Retina (tissue), 1 donor: ENCODE measurements around the gene AREG.

Experiments
- DNase-seq: peaks from one replicate; pipeline ENCODE4 v3.0.0-alpha.2; 2016

The AREG gene

DNA sequence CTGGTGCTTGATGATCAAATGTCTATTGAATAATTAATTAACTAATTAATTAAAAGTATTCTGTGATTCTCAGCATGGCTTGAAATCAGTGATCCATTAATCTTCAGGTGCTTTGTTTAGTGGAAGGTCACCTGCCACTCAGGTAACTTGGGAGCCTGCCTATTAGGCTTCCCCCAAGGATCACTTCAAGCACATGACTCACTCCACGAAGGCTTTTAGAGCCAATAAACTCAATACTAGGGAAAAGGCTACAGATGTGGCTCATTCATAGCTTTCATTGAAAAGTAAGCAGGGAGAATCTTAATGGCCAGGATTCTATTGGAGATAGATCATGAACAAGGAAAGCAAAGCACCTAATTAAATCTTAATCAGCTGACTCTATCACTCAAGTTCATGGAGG, 21.3 kb downstream of the AREG start:
- DNase-seq, result no peak

DNA sequence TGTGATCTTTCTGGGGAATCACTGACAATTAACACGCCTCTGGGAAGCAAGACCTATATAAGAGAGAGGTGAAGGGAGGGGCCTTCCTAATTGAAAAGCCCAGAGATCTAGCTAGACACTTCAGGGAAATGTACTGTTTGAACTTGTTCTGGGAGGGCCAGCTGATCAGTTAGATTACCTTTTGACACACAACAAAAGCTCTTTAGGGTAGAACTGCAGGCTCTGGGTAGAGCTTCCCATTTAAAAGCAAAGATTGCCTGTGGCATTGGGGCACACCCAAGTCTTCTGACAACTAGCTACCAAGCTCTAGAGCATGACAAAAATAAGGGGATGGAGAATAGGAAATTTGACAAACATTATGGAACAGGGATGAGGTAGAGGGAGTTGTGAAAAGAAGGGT, 26.3 kb downstream of the AREG start:
- DNase-seq, result no peak

GRCh38 chr4:74473155-74473811, 28.3 kb downstream of the AREG start:
- DNase-seq, result no peak

- DNase-seq, result no peak
These were observed 29.6 kb downstream of the AREG start for GRCh38 chr4:74474345-74475090.

GRCh38 chr4:74475091-74475800, 30.3 kb downstream of the AREG start:
- DNase-seq, result no peak

DNA sequence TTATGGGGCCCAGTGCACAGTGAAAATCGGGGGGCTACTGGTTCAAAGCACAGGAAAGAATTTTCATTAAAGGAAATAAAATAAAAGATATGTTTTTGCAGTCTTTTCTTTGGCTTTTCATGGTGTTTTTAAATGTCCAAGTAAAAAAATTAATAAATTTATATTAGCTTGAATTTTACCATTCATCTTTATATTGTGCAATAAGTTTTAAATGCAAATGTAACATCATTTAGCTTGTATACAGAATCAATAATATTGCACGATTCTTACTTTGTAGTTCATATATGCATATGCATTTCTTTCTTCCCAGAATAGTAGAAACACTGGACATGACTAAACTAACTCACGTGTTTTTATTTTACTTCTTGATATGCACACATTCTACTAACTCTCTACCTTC, 31.0 kb downstream of the AREG start:
- DNase-seq, result no peak

- no peak for DNase-seq
These were observed 34.1 kb downstream of the AREG start for GRCh38 chr4:74479009-74479408.

- no peak for DNase-seq
These were observed 35.3 kb downstream of the AREG start for GRCh38 chr4:74480267-74480666.

GRCh38 chr4:74481891-74482609, 37.1 kb downstream of the AREG start:
- DNase-seq, result no peak

- no peak for DNase-seq
These were observed 38.4 kb downstream of the AREG start for GRCh38 chr4:74483226-74483911.

GRCh38 chr4:74486905-74487304, 42.0 kb downstream of the AREG start:
- DNase-seq, result no peak

GRCh38 chr4:74487771-74488170, 42.8 kb downstream of the AREG start:
- no peak for DNase-seq

- DNase-seq, result no peak
These were observed 45.8 kb downstream of the AREG start for GRCh38 chr4:74490736-74491135.

GRCh38 chr4:74499986-74500781, 55.2 kb downstream of the AREG start:
- DNase-seq, result no peak

DNA sequence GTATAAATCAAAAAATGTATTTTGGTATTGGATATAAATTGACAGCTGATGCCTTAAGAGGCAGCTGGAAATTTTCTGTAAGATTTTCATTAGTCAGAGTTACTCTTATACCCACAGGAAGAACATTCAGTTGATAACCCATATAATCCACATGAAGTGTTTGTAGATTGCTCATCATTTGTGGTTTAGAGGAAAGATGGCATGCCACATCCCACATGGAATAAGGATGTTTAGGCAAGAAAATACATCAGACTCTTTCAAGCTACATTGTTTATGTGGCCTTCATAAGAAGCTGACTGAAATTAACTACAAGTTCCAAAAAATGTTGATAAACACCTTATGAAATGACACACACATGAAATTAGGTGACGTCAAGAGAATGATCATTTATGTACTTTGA, 56.6 kb downstream of the AREG start:
- DNase-seq, result no peak

DNA sequence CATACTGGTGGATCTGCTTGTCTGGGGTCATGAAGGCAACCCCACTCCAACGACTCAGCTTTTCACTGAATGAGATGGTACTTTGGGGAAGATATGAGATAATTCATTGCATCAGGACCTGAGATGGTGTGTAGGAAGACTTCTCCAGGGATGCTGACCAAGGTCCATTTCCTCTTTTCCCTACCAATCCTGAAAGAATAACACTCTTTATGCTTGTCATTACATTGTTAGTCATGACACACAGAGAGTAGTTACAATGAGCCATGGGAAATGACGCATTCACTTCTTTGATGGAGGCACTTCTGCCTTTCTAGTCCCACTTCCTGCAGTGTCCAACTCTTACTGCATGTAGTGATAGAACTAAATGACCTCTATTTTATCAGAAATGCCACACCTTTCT, 58.6 kb downstream of the AREG start:
- DNase-seq, result no peak

GRCh38 chr4:74504212-74504611, 59.3 kb downstream of the AREG start:
- no peak for DNase-seq
